ENCODE results near the gene PNMT. TPM values are rescaled to one million over a fixed set of nuclear protein-coding genes. Genes with fewer than 3 reads are reported as not detected.

The PNMT gene
- total RNA-seq, 3 donors from 2014 or later (not counting 1 experiment from before 2014, with no cell fraction given), result 1.2 to 2.5 (median 2.2) TPM

DNA sequence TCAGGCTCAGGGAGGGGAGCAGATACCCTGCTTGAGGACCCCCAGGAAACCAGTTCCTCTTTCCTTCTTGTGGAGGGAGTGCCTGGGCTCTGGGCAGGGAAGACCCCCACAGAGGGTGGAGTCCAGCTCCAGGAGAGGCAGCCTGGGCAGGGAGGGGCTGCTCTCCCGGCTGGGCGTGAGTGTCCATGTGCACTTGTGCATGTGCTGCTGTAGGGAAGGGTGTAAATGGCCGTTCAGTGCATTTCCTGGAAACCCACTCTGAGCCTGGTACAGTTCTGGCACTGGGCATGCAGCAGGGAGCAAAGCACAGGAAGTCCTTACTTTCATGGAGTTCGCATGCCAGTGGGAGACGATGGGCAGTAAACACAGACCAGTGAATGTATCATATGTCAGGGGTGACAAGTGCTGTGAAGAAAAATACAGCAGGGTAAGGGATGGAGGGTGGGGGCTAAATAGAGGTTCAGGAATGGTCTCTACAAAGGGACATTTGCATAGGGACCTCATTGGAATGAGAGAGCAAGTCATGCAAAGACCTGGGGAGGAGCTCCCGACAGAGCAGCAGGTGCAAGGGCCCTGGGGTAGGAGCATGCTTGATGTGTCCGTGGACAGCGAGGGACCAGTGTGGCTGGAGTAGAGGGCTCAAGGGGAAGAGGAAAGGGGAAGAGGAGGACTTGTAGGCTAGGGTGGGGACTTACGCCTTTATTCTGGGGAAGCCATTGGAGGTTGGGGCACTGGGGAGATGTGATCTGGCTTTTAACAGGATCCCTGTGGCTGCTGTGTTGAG is 25.8 kb upstream of the PNMT start:
- no peak overlapping the region for H3K27ac ChIP-seq (ENCODE audit: low read length)
- no peak for ATAC-seq
- Mint-ChIP-seq H3K36me3 (no peaks in the 10 kb centered on the region), H3K27ac (peak overlapping the region; percentile 5 to 54), H3K4me1 (peaks cover 82 to 83% of the 10 kb centered on the region in 2 donors), H3K4me3 (peak overlapping the region; percentile 43), H3K9me3 (no peaks in the 10 kb centered on the region), H3K27me3 (ENCODE audit: low read depth in 2 of 2) (no peaks in the 10 kb centered on the region)
- H3K27me3 ChIP-seq (ENCODE audit: control insufficient read depth, insufficient read depth, low read length), result no peaks in the 10 kb centered on the region
- no peaks in the 10 kb centered on the region for H3K36me3 ChIP-seq (ENCODE audit: control insufficient read depth, insufficient read depth, low read length)
- WGBS (ENCODE audit: insufficient coverage), result 85% methylated on average over 9 of the region's 9 CpGs
- peaks cover 72% of the 10 kb centered on the region for H3K4me1 ChIP-seq (ENCODE audit: control insufficient read depth, insufficient read depth, low read length)
- H3K4me3 ChIP-seq (ENCODE audit: low read length), result no peak overlapping the region
- intact Hi-C loops (cut with micrococcal nuclease), result no loop called here
- no peak for DNase-seq
- H3K9me3 ChIP-seq (ENCODE audit: control insufficient read depth, insufficient read depth, low read length), result no peaks in the 10 kb centered on the region
- TF ChIP-seq, protein P1, sequence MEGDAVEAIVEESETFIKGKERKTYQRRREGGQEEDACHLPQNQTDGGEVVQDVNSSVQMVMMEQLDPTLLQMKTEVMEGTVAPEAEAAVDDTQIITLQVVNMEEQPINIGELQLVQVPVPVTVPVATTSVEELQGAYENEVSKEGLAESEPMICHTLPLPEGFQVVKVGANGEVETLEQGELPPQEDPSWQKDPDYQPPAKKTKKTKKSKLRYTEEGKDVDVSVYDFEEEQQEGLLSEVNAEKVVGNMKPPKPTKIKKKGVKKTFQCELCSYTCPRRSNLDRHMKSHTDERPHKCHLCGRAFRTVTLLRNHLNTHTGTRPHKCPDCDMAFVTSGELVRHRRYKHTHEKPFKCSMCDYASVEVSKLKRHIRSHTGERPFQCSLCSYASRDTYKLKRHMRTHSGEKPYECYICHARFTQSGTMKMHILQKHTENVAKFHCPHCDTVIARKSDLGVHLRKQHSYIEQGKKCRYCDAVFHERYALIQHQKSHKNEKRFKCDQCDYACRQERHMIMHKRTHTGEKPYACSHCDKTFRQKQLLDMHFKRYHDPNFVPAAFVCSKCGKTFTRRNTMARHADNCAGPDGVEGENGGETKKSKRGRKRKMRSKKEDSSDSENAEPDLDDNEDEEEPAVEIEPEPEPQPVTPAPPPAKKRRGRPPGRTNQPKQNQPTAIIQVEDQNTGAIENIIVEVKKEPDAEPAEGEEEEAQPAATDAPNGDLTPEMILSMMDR (IDR thresholded peaks at IDR 0.05), result no peak

DNA sequence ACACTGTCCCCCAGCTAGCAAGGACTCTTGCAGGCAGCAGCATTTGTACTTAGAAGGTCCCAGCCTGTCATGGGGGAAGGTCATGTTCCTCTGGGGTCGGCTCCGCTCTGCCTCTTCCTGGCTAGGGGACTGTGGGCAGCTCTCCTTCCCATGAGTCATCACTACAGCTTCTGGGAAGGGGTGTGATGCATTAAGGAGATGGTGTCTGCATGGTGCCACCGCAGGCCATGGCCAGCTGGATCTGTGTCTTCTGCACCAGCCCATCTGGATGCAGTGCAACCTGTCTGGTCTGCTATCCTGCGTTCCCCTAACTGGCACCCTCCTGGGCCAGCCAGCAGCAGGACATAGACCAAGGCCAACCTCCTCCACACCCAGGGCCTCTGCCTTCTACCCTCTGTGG is 25.0 kb upstream of the PNMT start:
- intact Hi-C loops (cut with micrococcal nuclease), result no loop called here
- H3K4me1 Mint-ChIP-seq, result peaks cover 74 to 75% of the 10 kb centered on the region in 2 donors
- H3K27ac ChIP-seq (ENCODE audit: low read length), result no peak overlapping the region
- H3K27me3 Mint-ChIP-seq (ENCODE audit: low read depth in 2 of 2), result no peaks in the 10 kb centered on the region
- no peak for DNase-seq
- H3K27ac Mint-ChIP-seq, result peak overlapping the region; percentile 5 to 54
- TF ChIP-seq, protein P1 (IDR thresholded peaks at IDR 0.05), result no peak
- H3K9me3 ChIP-seq (ENCODE audit: control insufficient read depth, insufficient read depth, low read length), result no peaks in the 10 kb centered on the region
- peaks cover 64% of the 10 kb centered on the region for H3K4me1 ChIP-seq (ENCODE audit: control insufficient read depth, insufficient read depth, low read length)
- ATAC-seq, result no peak
- H3K9me3 Mint-ChIP-seq, result no peaks in the 10 kb centered on the region
- H3K36me3 Mint-ChIP-seq, result no peaks in the 10 kb centered on the region
- H3K4me3 Mint-ChIP-seq, result no peak overlapping the region
- no peaks in the 10 kb centered on the region for H3K27me3 ChIP-seq (ENCODE audit: control insufficient read depth, insufficient read depth, low read length)
- H3K4me3 ChIP-seq (ENCODE audit: low read length), result no peak overlapping the region
- WGBS (ENCODE audit: insufficient coverage), result 85% methylated on average over 4 of the region's 4 CpGs
- H3K36me3 ChIP-seq (ENCODE audit: control insufficient read depth, insufficient read depth, low read length), result no peaks in the 10 kb centered on the region

DNA sequence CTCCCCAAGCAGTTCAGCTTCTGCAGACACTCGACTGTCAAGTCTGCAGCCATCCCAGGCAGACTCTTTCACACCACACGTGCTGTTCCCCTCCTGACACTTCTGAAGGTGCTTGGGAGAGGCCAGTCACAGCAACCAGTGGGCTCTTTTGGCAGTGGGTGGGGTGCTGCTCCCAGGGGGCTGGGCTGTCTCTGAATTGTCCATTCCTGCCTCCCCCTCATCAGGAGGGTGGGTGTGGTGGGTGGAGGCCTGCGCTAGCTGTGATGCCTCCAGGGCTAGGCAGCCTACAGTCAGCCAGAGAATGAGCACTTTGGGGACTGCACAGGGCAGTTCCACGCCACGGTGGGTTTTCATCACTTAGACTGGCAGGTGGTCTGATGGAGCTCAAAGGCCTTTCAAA is 21.0 kb upstream of the PNMT start:
- Histone ChIP-seq H3K36me3 (ENCODE audit: control insufficient read depth, insufficient read depth, low read length) (peaks cover 2% of the 10 kb centered on the region), H3K27ac (ENCODE audit: low read length) (no peak overlapping the region), H3K4me1 (ENCODE audit: control insufficient read depth, insufficient read depth, low read length) (peaks cover 24% of the 10 kb centered on the region), H3K27me3 (ENCODE audit: control insufficient read depth, insufficient read depth, low read length) (no peaks in the 10 kb centered on the region), H3K9me3 (ENCODE audit: control insufficient read depth, insufficient read depth, low read length) (no peaks in the 10 kb centered on the region), H3K4me3 (ENCODE audit: low read length) (no peak overlapping the region)
- Mint-ChIP-seq H3K4me1 (peaks cover 66 to 68% of the 10 kb centered on the region in 2 donors), H3K27me3 (ENCODE audit: low read depth in 2 of 2) (no peaks in the 10 kb centered on the region), H3K36me3 (no peaks in the 10 kb centered on the region), H3K4me3 (no peak overlapping the region), H3K27ac (no peak overlapping the region), H3K9me3 (no peaks in the 10 kb centered on the region)
- no peak for DNase-seq
- no peak for ATAC-seq
- intact Hi-C loops (cut with micrococcal nuclease), result no loop called here
- TF ChIP-seq, protein P1 (IDR thresholded peaks at IDR 0.05), result no peak
- 79% methylated on average over 5 of the region's 5 CpGs for WGBS (ENCODE audit: insufficient coverage)
